Fibroblast of lung (primary cell): ENCODE measurements around the gene IGF2BP2.

Experiments
- EZH2 ChIP-seq: IDR thresholded peaks from 2 replicates; pipeline ENCODE4 v1.5.1; 2012; ENCODE audit warnings: low read length, control low read depth, mild to moderate bottlenecking; ENCODE audit errors: missing control alignments
- TF ChIP-seq, protein P1 (sequence below), 2 donors: IDR thresholded peaks in 1 of 2; conservative IDR thresholded peaks in 1 of 2; 1 replicate in 1 of 2; 2 replicates in 1 of 2; pipeline ENCODE4 v1.5.1; 2011 to 2012; ENCODE audit warnings: low read length in 2 of 2, control low read depth in 1 of 2, inconsistent platforms in 1 of 2, low read depth in 1 of 2, mild to moderate bottlenecking in 1 of 2

DNA sequence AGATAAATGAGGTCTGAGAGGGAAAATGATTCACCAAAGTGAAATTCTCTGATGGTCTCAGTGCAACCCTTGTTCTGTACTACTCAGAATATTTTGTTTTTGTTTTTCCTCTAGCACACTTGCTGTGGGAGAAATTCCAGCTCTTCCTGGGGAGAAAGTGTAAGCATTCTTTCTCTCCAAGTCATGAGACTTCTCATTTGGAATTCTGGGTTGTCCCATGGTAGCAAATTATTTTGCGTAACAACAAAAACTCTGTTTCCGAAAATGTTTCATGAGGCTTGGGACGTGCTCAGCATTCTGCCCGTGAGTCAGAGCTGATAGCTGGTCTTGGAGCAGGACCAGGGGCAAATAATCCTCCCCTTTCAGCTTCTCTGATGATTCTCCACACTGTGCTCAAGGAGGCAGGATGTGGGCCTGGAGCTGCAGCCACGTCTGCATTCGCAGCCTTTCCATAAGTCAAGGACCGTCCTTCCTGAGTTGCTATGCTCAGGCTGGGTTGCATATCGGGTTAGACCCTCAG is 168.5 kb downstream of the IGF2BP2 start:
- TF ChIP-seq, protein P1, sequence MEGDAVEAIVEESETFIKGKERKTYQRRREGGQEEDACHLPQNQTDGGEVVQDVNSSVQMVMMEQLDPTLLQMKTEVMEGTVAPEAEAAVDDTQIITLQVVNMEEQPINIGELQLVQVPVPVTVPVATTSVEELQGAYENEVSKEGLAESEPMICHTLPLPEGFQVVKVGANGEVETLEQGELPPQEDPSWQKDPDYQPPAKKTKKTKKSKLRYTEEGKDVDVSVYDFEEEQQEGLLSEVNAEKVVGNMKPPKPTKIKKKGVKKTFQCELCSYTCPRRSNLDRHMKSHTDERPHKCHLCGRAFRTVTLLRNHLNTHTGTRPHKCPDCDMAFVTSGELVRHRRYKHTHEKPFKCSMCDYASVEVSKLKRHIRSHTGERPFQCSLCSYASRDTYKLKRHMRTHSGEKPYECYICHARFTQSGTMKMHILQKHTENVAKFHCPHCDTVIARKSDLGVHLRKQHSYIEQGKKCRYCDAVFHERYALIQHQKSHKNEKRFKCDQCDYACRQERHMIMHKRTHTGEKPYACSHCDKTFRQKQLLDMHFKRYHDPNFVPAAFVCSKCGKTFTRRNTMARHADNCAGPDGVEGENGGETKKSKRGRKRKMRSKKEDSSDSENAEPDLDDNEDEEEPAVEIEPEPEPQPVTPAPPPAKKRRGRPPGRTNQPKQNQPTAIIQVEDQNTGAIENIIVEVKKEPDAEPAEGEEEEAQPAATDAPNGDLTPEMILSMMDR (conservative IDR thresholded peaks at IDR 0.05 in 1 of 2, IDR thresholded peaks at IDR 0.05 in 1 of 2; ENCODE audit: low read depth in 1 of 2, low read length in 2 of 2): peak in 1 of 2 donors; percentile 4
- no peak for TF ChIP-seq EZH2
